NCI-H1048 (cell line): ENCODE results near the gene MYLIP.

Experiments used
- DNase-seq: peaks from one replicate; lab custom pipeline; 2025; lab: John Stamatoyannopoulos, UW

Gene MYLIP

DNA sequence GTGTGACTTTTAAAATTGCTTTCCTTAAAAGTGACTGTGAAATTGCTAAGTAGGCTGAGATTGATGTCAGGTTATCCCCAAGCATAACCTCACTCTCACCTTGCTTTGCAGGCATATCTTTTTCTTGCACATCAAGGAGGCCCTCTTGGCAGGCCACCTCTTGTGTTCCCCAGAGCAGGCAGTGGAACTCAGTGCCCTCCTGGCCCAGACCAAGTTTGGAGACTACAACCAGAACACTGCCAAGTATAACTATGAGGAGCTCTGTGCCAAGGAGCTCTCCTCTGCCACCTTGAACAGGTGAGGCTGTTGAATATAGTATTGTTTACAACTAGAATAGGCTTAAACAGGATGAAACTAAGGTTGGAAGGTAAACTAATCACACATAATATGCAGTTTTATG is 12.6 kb downstream of the MYLIP start:
- no peak for DNase-seq

DNA sequence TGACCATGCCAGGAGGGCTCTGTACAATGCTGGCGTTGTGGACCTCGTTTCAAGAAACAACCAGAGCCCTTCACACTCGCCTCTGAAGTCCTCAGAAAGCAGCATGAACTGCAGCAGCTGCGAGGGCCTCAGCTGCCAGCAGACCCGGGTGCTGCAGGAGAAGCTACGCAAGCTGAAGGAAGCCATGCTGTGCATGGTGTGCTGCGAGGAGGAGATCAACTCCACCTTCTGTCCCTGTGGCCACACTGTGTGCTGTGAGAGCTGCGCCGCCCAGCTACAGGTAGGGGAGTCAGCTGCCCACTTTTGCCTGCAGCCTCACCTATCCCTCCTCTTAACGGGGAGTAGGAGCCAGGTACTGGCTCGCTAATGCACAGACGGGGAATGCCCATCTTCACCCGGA is 16.2 kb downstream of the MYLIP start:
- no peak for DNase-seq

DNA sequence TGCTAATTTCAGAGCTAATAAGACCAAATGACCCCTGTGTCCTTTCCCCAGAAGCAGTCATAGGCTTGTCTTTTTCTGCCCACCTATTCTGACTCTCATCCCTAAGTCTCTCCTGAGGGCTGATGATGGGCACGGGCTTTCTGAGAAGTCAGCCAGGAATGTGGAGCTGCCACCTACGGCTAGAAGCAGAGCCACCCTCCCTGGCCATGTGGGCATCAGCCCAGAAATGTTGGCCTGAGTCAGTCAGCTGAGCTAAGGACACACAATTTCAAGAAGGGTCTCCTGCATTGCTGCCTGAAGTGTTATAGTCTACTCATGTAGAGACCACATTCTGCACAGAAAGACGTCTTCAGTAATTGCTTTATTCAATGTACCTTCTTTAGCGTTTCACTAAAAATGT is 17.1 kb downstream of the MYLIP start:
- DNase-seq, result no peak

DNA sequence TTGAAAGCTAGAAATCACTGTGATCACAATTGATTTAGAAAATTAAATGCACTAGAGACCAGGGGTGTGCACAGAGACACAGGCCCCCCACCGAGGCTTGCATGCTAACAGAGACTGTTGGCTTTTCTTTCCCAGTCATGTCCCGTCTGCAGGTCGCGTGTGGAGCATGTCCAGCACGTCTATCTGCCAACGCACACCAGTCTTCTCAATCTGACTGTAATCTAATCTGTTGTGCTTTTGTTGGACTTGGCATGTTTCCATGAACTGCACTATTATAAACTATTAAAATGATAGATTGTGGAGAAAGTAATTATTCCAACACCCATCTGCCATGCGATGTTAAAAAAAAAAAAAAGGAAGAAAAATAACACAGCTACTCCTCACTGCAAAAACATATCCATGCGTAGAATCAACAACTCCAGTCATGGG is 17.7 kb downstream of the MYLIP start:
- DNase-seq, result no peak

DNA sequence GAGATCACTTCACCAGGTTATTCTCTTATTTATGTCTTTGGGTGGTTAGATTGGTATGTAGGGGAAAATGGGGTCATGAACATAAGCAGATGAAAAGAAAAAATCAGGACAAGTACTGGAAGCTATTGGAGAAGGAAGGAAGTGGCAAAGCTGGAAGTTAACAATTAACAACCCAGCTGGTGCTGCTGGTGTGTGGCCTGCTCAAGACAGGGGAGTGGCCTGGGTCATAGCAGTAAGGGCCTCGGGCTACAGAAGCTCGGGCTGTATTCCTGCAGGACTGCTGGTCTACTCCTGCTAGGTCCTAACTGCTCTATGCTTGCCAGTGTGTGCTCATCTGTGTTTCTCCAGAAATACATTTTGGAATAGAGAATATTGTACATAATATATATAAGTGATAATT is 19.6 kb downstream of the MYLIP start:
- DNase-seq, result no peak

DNA sequence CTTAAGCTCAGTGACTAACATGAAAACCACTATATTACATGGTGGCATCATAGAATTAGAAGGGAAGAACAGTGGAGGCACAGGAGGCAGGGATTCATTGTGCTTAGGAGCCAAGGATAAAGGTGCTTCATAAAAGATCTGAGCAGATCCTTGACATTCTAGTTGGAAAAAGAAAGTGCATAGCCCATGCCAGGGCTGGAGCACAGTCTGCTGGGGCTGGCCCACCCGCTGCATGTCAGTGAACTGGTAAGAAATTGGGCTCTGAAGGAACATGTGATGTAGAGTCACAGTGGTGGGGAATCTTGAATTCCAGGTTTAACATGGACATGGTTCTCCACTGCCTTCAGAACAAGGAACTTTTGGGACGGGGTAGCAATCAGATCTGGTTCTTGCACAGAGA is 20.4 kb downstream of the MYLIP start:
- DNase-seq, result no peak

DNA sequence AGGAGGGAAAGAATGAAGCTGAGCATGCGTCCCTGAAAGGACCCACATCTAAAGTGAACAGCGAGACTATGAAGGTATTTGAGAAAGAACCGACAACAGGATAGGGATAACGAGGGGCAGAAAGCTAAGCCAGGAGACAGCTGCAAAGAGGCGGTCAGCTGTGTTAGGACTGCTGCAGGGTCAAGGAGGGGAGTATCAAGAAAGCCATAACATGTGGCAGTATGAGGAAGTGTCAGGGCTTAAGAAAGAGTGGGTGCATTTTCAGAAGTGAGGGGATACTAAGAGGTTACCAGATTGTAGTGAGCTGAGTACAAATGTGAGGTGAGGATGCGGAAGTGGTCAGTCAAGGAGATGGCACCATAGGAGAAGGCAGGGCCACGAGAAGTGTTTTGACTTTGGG is 21.2 kb downstream of the MYLIP start:
- DNase-seq, result no peak

DNA sequence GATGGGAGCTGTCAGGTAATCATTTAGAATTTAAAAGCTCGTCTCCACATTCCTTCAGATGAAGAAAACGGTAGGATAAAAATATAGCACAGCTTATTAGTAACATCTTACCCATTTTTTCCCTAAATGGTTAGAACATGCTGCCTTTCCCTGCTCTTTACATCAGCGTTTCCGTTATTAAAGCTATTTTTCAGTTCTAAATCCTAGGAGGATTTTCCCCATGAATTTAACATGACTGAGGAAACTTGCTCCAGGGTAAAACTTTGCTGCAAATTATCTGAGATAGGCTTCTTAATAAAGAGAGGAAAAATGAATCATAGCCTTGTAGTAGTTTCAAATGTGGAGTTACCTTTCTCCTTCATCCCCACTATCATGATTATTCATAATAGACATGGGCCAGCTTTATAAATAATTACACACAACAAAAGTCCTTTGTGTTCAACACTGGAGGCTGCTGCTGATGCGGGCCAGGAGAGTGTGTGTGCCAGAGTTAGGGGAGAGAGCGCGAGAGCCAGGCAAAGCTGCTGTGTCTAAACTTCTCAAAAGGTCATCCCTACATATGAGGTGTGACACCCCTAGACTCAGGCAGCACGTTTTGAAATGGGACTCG is 24.4 kb downstream of the MYLIP start:
- no peak for DNase-seq

DNA sequence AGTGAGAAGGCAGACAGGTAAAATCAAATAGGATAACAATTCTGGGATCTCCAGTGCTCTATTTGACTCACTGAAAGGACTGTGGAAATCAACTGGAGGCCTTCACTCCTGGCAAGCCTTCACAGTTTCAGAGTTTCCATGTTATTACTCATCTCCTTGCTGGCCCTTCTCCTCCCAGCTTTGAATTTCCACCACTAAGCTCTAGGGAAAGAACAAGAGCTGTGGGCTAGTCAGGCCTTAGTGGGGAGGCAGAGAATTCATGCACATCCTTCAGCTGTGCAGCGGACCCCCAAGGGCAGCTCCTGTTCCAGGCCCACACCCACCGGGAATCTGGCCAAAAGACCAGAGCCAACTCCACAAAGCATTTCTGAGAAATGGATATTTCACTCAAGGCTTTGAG is 26.0 kb downstream of the MYLIP start:
- no peak for DNase-seq

DNA sequence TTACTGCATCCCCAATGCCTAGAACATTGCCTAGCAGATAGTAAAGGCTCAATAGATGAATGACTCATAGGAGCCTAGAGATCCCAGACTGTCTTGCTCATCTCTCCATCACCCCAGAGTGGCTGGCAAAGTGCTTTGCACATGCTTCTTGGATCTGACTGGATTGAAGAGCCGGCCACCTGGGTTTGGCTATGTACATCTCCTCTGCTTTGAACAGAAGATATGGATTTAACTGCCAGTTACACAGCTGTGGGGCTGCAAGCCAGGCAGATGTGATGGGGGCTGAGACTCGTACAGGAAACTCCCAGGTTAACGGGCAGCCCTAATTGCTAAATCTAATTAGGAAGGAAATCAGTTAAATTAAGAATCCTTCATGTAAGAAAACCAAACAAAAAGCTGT is 28.6 kb downstream of the MYLIP start:
- no peak for DNase-seq

DNA sequence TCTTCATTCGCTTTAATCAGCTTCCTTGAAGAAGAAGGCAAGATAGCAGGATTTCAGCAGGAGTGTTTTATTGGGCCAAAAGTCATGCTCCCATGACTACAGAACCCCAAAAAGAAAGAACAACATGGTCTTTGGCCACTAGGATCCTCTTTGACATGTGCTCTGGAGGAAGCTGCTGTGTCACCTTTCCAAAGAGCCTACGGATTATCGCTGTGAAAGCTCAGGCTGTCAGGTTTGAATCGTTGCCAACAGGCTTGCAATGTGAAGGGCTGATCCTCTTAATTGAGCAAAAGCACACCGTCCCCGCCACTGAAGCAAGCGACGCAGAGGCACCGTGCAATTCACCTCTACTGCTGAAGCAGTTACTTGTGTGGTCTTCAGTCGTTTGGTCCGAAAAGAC is 29.0 kb downstream of the MYLIP start:
- no peak for DNase-seq

DNA sequence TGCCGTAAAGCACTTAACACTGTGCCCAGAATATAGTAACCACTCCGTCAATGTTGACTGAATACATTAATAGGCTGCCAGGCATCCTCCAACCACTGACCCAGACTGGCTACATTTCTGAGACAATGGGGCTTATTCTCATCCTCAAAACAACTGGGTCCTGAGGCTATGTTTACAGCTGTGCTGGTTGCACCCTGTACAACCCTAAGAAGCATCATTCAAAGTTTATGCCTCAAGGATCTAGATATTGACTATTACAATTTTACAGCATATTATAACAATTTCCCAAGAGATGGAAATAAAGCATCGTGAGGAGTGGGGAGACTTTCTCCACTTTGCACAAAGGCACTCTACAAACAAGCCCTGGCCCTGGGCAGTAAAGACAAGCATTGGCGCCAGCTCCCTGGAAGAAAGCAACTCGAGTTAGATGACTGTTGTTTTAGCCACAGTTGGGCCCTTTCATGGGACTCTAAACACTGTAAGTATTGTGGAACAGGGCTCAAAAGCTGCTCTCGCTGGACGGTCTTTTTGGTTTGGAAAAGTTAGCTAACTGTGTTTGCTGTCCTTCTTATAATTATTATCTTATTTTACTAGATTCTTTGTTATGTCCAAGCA is 30.2 kb downstream of the MYLIP start:
- no peak for DNase-seq

DNA sequence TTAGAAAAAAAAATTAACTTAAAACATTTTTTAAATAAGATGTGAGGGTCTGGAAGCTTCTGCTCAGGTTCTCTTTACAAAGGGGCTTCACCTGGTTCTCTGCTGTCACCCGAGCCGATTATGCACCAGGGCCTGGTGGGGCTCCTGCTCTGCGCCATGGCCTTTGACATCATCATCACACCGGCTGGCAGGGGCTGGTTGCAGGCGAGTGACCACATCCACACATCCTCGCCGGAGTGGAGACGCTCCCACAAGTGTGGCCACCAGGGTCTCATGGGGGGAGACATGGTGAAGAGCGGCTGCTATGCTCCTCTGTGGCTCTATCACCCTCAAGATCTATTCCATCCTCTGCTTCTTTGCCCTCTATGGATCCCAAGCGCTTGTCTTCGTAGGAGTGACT is 31.9 kb downstream of the MYLIP start:
- DNase-seq, result no peak

DNA sequence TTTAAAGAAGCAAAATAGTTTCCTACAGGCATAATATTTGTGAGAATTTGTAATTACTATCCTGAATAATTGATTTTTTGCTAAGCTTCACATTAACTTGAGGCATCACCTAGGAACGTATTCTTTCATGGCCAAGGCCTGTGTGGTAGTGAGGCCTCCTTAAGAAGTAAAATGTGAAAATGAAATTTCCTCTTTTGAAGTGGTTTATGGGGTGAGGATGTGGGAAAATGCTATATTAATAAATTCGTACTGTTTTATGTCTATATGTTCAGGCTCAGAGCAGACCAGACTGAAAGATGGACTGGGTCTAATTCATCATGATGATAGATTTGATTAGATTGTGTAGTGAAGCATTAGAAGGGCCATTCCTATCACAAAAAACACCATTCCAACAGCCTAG is 33.1 kb downstream of the MYLIP start:
- DNase-seq, result no peak

DNA sequence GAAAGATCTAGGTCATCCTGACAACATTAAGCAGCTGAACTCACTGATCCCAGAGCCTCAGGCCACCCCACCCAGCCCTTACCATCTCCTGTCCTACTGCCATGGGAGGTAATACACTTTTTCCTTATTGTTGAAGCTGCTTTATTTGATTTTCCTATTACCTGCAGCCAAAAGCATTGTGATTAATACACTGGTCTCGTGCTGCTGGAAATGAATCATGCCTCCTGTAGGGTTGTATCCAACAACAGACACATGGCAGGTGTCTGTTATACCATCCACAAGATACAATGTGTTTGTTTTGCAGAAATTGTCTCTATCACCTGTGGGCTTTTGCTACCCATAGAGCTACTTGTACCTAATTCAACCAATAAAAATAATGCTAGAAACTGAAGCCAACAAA is 34.2 kb downstream of the MYLIP start:
- no peak for DNase-seq

DNA sequence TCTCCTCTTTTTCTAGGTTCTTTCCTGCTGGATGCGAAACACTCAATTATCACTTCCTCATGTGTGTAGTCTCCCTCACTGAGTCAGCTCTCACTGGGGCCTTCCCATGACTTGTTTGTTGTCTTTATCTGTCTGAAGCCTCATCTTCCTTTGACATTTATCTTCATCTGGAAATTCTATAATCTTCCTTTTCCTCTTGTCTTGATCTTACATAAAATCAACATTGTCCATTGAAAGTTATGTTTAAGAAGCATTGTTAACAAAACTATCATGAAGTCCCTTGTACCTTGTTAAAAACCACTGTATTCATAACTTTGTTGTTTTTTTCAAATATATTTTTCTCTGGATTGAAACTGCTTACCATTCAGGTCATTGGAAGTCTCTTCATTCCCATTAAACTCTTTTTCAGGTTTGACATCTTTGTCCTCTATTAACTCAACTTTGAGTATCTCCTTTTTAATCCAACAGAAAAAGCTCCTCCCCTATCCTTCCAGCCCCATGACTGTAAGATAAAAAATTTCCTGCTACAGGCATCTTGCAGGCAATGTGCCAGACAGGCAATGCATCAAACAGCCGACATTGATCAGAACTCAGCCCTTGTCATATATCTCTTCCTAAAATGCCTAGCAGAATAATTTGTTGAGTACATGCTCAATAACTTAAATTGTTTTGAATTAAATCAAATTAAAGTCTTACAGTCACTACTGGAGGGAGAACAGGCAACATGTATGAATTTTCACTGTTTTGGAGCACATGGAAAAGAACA is 34.8 kb downstream of the MYLIP start:
- no peak for DNase-seq

DNA sequence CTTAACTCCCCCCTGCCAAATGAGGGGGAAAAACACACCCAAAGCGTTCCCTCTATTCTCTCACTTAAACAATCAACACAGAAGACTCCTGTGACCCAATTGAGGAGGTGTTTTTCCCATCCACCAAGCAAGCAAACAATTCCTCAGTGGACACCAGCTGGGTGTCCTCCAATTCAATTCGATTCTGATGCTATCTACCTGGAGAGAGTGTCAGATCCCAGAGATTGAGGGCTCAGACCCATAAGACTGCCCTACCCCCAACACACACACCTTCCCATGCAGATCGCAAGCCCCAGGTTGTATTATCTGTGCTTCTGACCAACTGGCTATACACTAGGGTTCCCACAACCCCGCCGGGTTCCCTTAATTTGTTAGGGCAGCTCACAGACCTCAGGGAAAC is 36.8 kb downstream of the MYLIP start:
- no peak for DNase-seq

DNA sequence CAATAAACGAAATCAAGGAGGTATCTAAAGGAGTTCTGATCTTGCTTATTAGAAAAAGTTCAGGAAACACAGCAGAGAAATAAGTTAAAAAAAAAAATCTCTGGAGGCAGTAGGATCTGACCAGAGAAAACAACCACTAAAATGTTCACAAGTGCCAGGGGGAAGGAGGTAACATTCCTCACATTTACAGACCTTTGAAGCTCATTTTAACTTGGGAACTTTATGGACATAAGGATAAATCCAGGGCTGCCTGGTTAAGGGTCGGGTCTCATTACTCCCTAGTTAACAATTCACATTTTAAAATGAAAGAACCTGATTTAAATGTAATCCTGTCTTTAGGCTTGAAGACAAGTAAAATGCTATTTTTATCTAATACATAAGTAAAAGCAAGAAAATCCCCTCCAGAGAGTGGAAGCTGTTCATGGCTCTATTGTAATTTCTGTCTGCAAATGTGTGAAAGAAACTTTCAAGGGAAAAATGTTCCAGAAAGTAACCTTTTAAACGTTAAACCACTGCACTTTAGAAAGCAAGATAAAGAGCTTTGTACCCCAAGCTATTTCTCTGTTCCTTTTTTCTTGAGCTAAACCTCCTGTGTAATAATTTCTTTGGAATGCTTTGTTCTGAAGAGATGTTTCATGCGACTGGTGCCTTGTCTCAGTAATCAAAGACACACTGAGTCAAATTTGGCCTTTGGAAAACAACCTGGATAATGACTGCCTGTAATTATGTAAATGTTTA is 38.2 kb downstream of the MYLIP start:
- no peak for DNase-seq

DNA sequence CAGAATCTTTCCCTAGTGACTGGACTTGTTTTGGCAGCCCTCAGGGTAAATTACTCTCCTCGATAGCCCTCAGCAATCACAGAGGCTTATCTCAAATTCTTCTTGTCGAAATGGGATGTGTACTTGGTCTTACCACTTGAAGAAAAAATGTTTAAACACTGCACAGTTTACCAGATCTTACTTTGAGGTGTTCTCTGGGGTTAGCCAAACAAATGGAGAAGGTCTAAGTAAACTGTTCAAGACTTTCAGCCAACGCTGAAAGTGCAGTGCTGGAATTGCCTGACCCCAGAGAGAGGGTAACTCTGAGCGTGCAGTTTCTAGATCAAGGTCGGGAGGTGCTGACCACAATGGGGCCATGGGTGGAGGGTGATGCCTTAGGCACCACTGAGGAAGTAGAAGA is 39.2 kb downstream of the MYLIP start:
- DNase-seq, result no peak

DNA sequence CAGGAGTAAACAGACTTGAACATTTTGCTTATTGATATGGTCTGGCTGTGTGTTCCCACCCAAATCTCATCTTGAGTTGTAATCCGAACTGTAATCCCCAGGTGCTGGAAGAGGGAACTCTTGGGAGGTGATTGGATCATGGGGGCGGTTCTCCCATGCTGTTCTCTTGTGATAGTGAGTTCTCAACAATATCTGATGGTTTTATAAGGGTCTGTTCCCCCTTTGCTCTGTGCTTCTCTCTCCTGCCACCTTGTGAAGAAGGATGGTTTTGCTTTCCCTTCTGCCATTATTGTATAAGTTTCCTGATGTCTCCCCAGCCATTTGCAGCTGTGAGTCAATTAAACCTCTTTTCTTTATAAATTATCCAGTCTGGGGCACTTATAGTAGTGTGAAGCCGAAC is 40.0 kb downstream of the MYLIP start:
- no peak for DNase-seq

DNA sequence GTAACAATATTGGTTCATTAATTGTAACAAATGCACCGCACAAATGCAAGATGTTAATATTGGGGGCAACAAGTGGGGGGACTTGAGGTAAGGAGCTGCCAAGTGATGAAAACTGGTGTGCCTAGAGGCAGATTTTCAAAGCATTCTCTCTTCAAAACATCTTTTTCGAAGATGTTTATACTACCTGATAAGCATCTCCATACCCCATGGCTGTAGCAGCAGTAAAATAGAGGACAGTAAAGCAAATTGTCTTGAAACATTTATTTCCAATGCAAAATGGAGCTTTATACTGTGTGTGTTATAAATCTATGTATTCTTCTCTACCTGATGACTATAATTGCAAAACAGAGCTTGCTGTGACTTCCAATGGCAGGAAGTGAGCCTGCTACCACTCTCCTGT is 42.5 kb downstream of the MYLIP start:
- no peak for DNase-seq

DNA sequence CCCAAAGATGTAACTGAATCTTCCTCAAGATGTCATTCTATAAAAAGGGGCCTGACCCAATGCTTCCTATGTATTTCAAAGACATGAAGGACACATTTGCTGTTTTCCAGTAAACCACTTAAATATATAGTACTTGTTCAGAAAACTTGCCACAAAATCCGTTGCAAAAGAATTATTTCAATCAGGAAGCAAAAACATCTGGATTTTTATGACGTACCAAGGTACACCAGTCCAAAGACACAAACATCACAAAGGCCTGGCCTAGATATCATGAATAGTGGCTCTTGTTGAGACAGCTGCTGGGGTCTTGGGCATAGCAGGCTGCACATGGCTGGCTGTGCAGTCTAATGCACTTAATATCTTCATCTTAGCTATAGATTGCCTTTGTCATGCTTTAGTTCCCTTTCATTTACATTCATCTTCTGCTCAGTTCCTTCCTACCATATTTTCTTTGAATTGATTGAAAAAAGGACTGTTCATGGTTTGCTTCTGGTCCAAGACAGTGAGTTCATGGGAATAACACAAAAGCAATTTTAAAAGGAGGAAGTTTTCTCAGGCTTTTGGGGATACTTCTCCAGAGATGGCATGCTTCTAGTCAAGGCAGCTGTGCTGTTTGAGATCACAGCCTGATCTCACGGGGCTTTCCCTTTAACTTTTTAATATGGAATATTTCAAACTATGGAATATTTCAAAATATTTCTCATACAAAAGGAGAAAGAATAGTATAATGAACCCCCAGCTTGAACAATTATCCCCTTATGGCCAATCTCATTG is 44.5 kb downstream of the MYLIP start:
- DNase-seq, result no peak
